GM12872 (cell line): ENCODE results near the gene MLF1.

ENCODE experiments used
- CTCF ChIP-seq: IDR thresholded peaks from 3 replicates; pipeline ENCODE4 v1.5.1; 2011; ENCODE audit warnings: low read depth, mild to moderate bottlenecking, low read length, moderate library complexity; ENCODE audit not compliant: insufficient read depth

MLF1 gene, protein sequence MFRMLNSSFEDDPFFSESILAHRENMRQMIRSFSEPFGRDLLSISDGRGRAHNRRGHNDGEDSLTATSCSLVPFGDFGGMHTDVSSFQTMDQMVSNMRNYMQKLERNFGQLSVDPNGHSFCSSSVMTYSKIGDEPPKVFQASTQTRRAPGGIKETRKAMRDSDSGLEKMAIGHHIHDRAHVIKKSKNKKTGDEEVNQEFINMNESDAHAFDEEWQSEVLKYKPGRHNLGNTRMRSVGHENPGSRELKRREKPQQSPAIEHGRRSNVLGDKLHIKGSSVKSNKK

DNA sequence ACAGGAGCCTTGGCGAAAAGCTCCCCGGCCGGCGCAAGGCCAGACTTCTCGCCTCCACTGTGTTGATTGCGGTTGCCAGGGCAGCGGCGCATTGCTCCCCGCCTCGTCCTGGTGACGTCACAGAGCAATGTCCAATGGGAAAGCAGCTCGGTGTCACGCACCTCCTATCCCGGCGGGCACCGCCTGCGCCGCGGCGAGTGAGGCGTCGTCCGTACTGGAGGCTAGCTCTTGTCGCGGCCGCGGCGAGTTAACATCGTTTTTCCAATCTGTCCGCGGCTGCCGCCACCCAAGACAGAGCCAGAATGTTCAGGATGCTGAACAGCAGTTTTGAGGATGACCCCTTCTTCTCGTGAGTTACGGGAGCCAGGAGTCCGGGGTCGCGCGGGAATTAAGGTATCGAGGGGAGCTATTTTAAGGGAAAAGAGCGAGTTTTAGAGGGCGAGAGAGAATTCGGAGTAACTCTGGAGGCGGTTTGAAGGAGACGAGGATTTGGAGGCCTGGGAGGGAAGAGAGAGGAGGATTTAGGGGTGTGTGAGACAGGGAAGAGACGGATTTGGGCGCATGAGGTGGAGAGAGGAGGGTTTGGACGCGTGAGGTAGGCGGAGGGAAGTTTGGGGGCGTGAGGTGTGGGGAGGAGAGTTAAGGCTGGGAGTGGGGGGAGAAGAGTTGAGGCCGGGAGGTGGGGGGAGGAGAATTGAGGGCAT lies at the start of gene MLF1:
Gene MLF1 (plus strand): TSS at position 196 of the 704 bp plus-strand sequence. CDS start 107 bp downstream, at position 303.
- no peak for TF ChIP-seq CTCF

DNA sequence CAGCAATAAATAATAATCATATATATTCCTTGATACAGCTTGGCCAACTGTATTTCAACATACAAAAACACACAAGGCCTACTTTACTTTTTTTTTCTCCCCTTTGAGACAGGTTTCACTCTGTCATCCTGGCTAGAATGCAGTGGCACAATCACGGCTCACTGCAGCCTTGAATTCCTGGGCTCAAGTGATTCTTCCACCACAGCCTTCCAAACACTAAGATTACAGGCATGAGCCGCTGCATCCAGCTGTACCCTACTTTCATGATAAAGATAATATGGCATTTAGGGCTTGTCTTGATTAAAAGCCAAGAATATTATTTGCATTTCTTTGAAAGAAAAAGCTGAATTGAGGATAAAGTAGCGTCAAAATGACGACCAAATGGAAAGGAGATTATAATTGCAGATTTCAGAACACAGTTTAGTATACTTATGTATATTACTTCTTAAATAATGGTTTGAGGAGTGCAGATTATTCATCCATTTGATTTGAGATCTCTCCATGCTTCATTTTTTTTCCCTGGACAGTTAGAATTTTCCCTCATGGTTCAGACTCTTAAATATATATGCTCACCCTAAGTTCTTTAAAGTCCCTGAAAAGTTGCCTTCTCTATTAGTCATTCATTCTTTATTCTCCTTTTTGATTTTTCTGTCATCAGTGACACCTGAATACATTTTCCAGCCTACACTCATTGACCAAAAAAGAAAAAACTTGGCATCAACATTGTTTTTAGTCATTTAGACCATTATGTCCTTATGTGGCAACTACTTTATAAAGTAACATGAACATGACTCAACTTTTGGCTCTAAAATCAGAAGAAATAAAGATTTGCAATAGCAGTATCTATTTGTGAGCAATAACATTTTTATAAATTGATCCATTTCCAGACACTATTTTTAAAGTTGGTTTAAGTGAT lies 48.5 kb upstream of the MLF1 start:
- TF ChIP-seq CTCF, result no peak

- TF ChIP-seq CTCF, result no peak
Observed at GRCh38 chr3:158528076-158528674, 42.8 kb upstream of the MLF1 start.

DNA sequence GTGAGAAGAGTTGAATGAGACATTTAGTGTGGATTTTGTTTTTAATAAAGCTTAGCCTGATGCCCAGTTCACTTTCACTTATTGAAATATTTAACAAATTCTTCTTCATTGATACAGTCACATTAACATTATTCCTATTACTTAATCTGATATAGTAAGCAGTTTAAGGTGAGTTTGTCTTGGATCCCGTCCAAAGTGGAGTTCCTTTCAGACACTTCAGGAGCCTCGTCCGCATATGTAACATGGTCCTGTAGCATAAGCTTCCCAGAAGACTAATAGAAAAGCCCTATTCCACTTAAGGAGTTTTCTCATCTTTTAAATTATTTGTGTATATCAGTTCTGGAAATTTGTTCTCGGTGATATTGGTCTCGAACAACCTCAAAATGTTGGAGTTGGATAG lies 39.7 kb upstream of the MLF1 start:
- TF ChIP-seq CTCF, result no peak

GRCh38 chr3:158532099-158532734 lies 38.8 kb upstream of the MLF1 start:
- peak; percentile 50 for TF ChIP-seq CTCF

- TF ChIP-seq CTCF, result no peak
Observed at GRCh38 chr3:158535918-158536317, 35.1 kb upstream of the MLF1 start.
